Mesendoderm (in vitro differentiated cells): ENCODE results near the gene GJB6.

Experiments
- DNase-seq: peaks from one replicate; pipeline ENCODE4 v3.0.0; 2013
- H2AK5ac ChIP-seq: 2 replicates; pipeline ENCODE4 v1.6.1; 2013; ENCODE audit warnings: low read length, inconsistent platforms
- H2BK120ac ChIP-seq: 2 replicates; pipeline ENCODE4 v1.6.1; 2013; ENCODE audit warnings: low read depth, mild to moderate bottlenecking, low read length, moderate library complexity, mixed read lengths
- H2BK15ac ChIP-seq: replicated peaks from 2 replicates; pipeline ENCODE4 v1.6.1; 2013; ENCODE audit warnings: low read depth, mild to moderate bottlenecking, moderate library complexity
- H2BK5ac ChIP-seq: 2 replicates; pipeline ENCODE4 v1.6.1; 2013; ENCODE audit warnings: low read length, inconsistent platforms
- H3K18ac ChIP-seq: 2 replicates; pipeline ENCODE4 v1.6.1; 2013; ENCODE audit warnings: mild to moderate bottlenecking, low read length, mixed read lengths
- H3K23ac ChIP-seq: one replicate; pipeline ENCODE4 v1.6.1; 2013; ENCODE audit warnings: low read length
- H3K27ac ChIP-seq: 2 replicates; pipeline ENCODE4 v1.5.1; 2013; ENCODE audit warnings: low read depth, mild to moderate bottlenecking, inconsistent platforms, low read length, moderate library complexity
- H3K27me3 ChIP-seq: 2 replicates; pipeline ENCODE4 v1.6.1; 2013; ENCODE audit warnings: low read length, control low read depth, mild to moderate bottlenecking, inconsistent platforms; ENCODE audit not compliant: insufficient read depth, poor library complexity
- H3K36me3 ChIP-seq: 2 replicates; pipeline ENCODE4 v1.6.1; 2013; ENCODE audit warnings: low read length, inconsistent platforms; ENCODE audit not compliant: control insufficient read depth, insufficient read depth
- H3K4ac ChIP-seq: one replicate; pipeline ENCODE4 v1.6.1; 2013; ENCODE audit warnings: low read depth, mild to moderate bottlenecking, low read length, moderate library complexity
- H3K4me1 ChIP-seq: 2 replicates; pipeline ENCODE4 v1.6.1; 2013; ENCODE audit warnings: low read depth, low read length, inconsistent platforms; ENCODE audit not compliant: control insufficient read depth
- H3K4me2 ChIP-seq: 2 replicates; pipeline ENCODE4 v1.6.1; 2013; ENCODE audit warnings: low read length
- H3K4me3 ChIP-seq: 2 replicates; pipeline ENCODE4 v1.5.1; 2013; ENCODE audit warnings: mild to moderate bottlenecking, low read length
- H3K56ac ChIP-seq: one replicate; pipeline ENCODE4 v1.6.1; 2013; ENCODE audit warnings: low read length
- H3K79me1 ChIP-seq: 2 replicates; pipeline ENCODE4 v1.6.1; 2013; ENCODE audit warnings: low read length, inconsistent platforms
- H3K79me2 ChIP-seq: 2 replicates; pipeline ENCODE4 v1.6.1; 2013; ENCODE audit warnings: mild to moderate bottlenecking, low read length; ENCODE audit not compliant: control insufficient read depth, insufficient read depth
- H3K9ac ChIP-seq: 2 replicates; pipeline ENCODE4 v1.6.1; 2013; ENCODE audit warnings: low read length, inconsistent platforms
- H4K5ac ChIP-seq: one replicate; pipeline ENCODE4 v1.6.1; 2013; ENCODE audit warnings: low read length
- H4K8ac ChIP-seq: one replicate; pipeline ENCODE4 v1.6.1; 2013; ENCODE audit warnings: low read depth, mild to moderate bottlenecking, control low read depth, low read length, moderate library complexity
- WGBS: extraction: QIAGEN DNeasy Blood & Tissue Kit; methylation state at CpG from one replicate; pipeline ENCODE4 v1.1.7; 2013; ENCODE audit warnings: low lambda C conversion rate, missing lambda C conversion rate; ENCODE audit not compliant: insufficient coverage; ENCODE audit errors: extremely low coverage; 5-methylcytosine and 5-hydroxymethylcytosine counted together

The GJB6 gene

DNA sequence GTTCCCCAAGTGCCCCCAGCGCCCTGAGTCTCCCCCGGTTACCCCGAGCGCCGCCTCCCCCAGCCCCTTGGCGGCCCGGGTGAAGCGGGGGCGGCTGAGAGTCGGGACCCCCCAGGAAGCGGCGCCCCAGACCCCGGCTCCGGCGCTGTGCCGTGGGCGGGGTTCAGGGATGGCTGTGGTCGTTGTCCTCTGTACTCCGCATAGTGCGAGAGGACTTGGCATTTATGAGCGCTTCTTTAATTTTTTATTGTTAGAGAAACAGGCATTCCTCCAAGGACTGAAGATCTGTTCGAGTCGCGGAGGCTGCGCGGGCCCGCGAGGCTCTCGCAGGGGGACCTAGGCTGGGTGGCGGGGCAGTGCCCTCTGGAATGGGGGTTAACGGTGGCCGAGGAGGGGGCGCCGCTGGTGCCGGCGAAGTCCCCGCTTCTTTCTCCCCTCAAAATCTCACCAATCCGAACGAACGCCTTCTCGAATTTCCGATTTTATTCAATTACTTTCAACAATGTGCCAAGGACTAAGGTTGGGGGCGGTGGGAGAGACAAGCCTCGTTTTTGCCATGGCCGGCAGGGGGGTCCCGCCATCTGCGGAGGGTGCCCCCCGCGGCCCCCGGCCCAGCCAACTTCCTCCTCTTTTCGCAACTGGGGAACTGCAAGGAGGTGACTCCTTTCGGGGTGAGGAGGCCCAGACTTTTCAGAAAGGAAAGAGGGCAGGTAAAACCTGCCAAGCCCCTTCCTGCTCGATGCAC lies 38.8 kb downstream of the GJB6 start:
- Histone ChIP-seq H3K79me1 (no peaks in the 10 kb centered on the region), H3K27ac (no peak overlapping the region), H3K4me1 (no peaks in the 10 kb centered on the region), H4K8ac (no peak overlapping the region), H2BK15ac (no peak overlapping the region), H3K4ac (no peak overlapping the region), H2BK5ac (no peak overlapping the region), H3K4me3 (no peak overlapping the region), H3K56ac (no peak overlapping the region), H3K79me2 (no peaks in the 10 kb centered on the region), H3K23ac (no peak overlapping the region), H3K36me3 (no peaks in the 10 kb centered on the region), H4K5ac (no peak overlapping the region), H3K18ac (peak overlapping the region; percentile 33), H3K27me3 (peaks cover 43% of the 10 kb centered on the region), H2AK5ac (no peak overlapping the region), H2BK120ac (no peak overlapping the region), H3K4me2 (peak overlapping the region; percentile 19), H3K9ac (no peak overlapping the region)
- no peak for DNase-seq
- no CpG with 5 or more reads among the region's 53 CpGs for WGBS

GRCh38 chr13:20192836-20193161 lies 39.3 kb downstream of the GJB6 start, which contains the start of gene GJB2:
GJB2 (minus strand) TSS chr13:20192938; CDS start chr13:20189581, 3,357 bp downstream.
- Histone ChIP-seq H2BK15ac (no peak within 1 kb of the TSS), H3K9ac (peak within 1 kb of the TSS; percentile 30), H3K4me1 (no peaks in the 10 kb centered on the region), H3K36me3 (no peaks in the 10 kb centered on the region), H3K79me1 (no peaks in the 10 kb centered on the region), H2BK5ac (no peak within 1 kb of the TSS), H3K56ac (peak within 1 kb of the TSS; percentile 66), H3K27ac (no peak within 1 kb of the TSS), H4K5ac (no peak within 1 kb of the TSS), H3K4ac (no peak within 1 kb of the TSS), H3K18ac (peak within 1 kb of the TSS; percentile 33), H3K23ac (peak within 1 kb of the TSS; percentile 81), H3K4me2 (peak within 1 kb of the TSS; percentile 71), H3K4me3 (no peak within 1 kb of the TSS), H2AK5ac (no peak within 1 kb of the TSS), H2BK120ac (no peak within 1 kb of the TSS), H4K8ac (no peak within 1 kb of the TSS), H3K27me3 (peaks cover 43% of the 10 kb centered on the region), H3K79me2 (no peaks in the 10 kb centered on the region)
- DNase-seq, result no peak
- WGBS, result no CpG with 5 or more reads among the region's 39 CpGs

GRCh38 chr13:20192158-20192835 lies 39.8 kb downstream of the GJB6 start:
- Histone ChIP-seq H2AK5ac (no peak overlapping the region), H4K8ac (no peak overlapping the region), H2BK5ac (no peak overlapping the region), H3K27ac (no peak overlapping the region), H3K4me1 (no peaks in the 10 kb centered on the region), H3K9ac (peak overlapping the region; percentile 30), H3K4me3 (no peak overlapping the region), H3K4ac (no peak overlapping the region), H3K23ac (no peak overlapping the region), H3K18ac (peak overlapping the region; percentile 33), H3K79me1 (no peaks in the 10 kb centered on the region), H2BK15ac (no peak overlapping the region), H4K5ac (no peak overlapping the region), H3K4me2 (peak overlapping the region; percentile 71), H2BK120ac (no peak overlapping the region), H3K27me3 (peaks cover 43% of the 10 kb centered on the region), H3K36me3 (no peaks in the 10 kb centered on the region), H3K79me2 (no peaks in the 10 kb centered on the region), H3K56ac (peak overlapping the region; percentile 66)
- DNase-seq, result peak; percentile 72
- WGBS, result no CpG with 5 or more reads among the region's 73 CpGs

DNA sequence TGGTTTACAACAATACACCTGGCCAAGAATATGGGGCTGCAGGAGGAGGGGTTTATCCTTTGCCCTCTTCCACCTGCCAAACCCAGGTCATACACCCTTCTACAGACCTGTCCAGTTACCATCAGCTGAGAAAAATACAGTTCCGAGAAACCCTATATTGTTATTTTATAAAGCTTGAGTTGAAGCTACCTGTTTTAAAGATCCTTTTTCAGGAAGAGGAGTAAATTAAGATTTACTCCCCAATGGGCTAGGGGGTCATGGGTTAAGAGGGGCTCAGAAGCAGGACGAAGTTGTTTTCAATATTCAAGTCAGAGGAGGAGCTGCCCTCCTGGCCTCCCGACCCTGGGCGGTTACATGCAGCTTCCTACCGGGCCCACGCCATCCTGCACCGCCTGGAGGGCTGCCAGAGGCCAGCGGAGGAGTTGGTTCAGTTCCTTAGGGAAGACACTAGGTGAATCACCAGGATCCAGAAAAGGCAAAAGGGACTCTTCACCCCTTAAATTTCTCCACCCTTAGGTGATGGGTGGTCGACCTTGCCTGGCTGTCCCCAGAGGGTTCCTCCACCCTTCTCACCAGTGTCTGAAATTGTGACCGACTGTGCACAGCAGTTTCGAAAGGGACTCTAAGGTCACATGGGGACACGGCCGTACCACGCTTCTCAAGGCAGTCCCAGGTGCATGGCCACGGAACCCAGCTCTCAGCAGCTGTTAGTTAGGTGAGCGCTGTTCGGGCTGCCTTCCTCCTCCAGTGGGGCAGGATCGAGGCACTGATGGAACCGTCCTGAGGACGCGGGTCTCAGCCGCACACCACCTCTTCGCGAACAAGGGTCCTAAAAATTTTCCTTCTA lies 40.6 kb downstream of the GJB6 start:
- Histone ChIP-seq H3K4me2 (peak overlapping the region; percentile 71), H3K23ac (peak overlapping the region; percentile 81), H3K27me3 (peaks cover 43% of the 10 kb centered on the region), H3K79me1 (no peaks in the 10 kb centered on the region), H3K36me3 (no peaks in the 10 kb centered on the region), H3K4ac (no peak overlapping the region), H3K79me2 (no peaks in the 10 kb centered on the region), H2BK5ac (no peak overlapping the region), H3K56ac (peak overlapping the region; percentile 66), H3K4me1 (no peaks in the 10 kb centered on the region), H3K9ac (peak overlapping the region; percentile 30), H2BK120ac (no peak overlapping the region), H3K4me3 (no peak overlapping the region), H3K27ac (no peak overlapping the region), H3K18ac (no peak overlapping the region), H2BK15ac (no peak overlapping the region), H2AK5ac (no peak overlapping the region), H4K5ac (no peak overlapping the region), H4K8ac (no peak overlapping the region)
- DNase-seq, result no peak
- WGBS, result no CpG with 5 or more reads among the region's 24 CpGs

DNA sequence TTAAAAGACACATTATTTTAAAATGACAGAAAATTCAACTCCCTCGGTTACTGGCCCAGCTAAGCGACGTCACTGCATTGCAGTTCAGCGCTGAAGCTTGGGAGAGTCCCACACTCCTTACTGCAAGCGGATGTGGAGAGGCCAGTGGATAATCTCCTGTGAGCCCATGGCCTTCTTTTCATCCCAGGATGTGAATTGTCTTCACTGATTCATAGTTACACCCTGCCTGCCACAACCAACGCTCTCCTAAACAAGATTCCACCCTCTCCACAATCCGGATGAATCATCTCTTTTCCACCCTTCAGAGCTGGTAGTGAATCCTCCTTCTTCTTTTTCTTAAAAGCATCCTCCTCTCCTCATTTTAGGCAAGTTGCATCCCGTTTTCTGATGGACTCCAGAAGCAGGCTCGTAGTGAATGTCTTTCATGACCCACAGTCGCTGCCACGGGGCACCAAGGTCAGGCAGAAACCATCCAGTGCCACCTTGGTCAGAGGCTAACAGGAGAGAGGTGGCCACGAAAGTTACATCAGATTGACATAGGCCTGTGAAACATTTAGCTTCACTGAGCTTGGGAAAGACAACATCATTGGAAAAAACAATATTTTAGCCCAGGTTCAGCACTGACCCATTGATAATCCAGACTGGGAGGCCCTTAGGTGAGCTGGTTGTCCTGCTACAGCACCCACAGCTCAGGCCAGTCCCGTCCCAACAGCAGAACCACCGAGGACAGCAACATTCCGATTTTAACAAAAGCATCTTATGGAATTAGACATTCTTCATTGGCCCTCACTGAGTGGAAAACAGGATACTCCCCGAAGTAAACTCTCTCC lies 41.4 kb downstream of the GJB6 start:
- no peak overlapping the region for H3K4ac ChIP-seq
- WGBS, result no CpG with 5 or more reads among the region's 16 CpGs

More for the DNA sequence above, 41.4 kb downstream of the GJB6 start:
- no peak overlapping the region for H4K8ac ChIP-seq
- no peaks in the 10 kb centered on the region for H3K79me2 ChIP-seq
- H3K56ac ChIP-seq, result no peak overlapping the region
- no peak overlapping the region for H2AK5ac ChIP-seq
- no peak overlapping the region for H3K4me3 ChIP-seq
- no peaks in the 10 kb centered on the region for H3K79me1 ChIP-seq
- H3K23ac ChIP-seq, result no peak overlapping the region
- H2BK15ac ChIP-seq, result no peak overlapping the region
- no peak overlapping the region for H3K27ac ChIP-seq
- H3K4me2 ChIP-seq, result no peak overlapping the region
- no peak overlapping the region for H4K5ac ChIP-seq
- no peak overlapping the region for H2BK120ac ChIP-seq
- no peak overlapping the region for H2BK5ac ChIP-seq
- no peaks in the 10 kb centered on the region for H3K4me1 ChIP-seq
- no peak overlapping the region for H3K9ac ChIP-seq
- DNase-seq, result no peak
- no peaks in the 10 kb centered on the region for H3K36me3 ChIP-seq
- peaks cover 41% of the 10 kb centered on the region for H3K27me3 ChIP-seq
- H3K18ac ChIP-seq, result no peak overlapping the region
